Measurements from ENCODE around the gene NUCB2.

- TF ChIP-seq POLR2AphosphoS5 (IDR thresholded peaks at IDR 0.05; ENCODE audit: borderline replicate concordance, low read depth, low read length) (no peak), EZH2 (IDR thresholded peaks at IDR 0.05) (no peak), FOXP2 (optimal IDR thresholded peaks at IDR 0.05; ENCODE audit: control extremely low read depth, extremely low read length, insufficient read depth) (no peak)
Observed at GRCh38 chr11:17298302-17298701, 21.8 kb downstream of the NUCB2 start.

Measured in SK-N-MC (cell line).